HEK293 (cell line): ENCODE results near the gene PLPP6.

Experiments used
- CTCF ChIA-PET: fragments of 350-600 bp; formaldehyde crosslinking; extraction: SDS; loops from one replicate; lab custom pipeline; 2021; ENCODE audit warnings: antibody characterized with exemption; lab: Yijun Ruan, JAX
- POLR2A ChIA-PET: fragments of 300-600 bp; formaldehyde crosslinking; extraction: SDS; loops from one replicate; lab custom pipeline; 2020; ENCODE audit warnings: antibody characterized with exemption, inconsistent platforms; lab: Yijun Ruan, JAX
- H3K27ac ChIP-seq: fragments of 200-500 bp; sonication (Bioruptor generic); 2 replicates; pipeline ENCODE4 v1.5.1; 2014; ENCODE audit warnings: low read depth, low read length, control low read depth, inconsistent platforms; ENCODE audit errors: extremely low read depth
- H3K36me3 ChIP-seq, 2 experiments: fragments of 200-500 bp in 1 of 2; sonication (Bioruptor generic) in 1 of 2; 1 replicate in 1 of 2; 2 replicates in 1 of 2; pipeline ENCODE4 v1.5.1; 2014 to 2017; ENCODE audit warnings: inconsistent platforms in 2 of 2, low read length in 2 of 2; ENCODE audit not compliant: control insufficient read depth in 2 of 2, insufficient read depth in 1 of 2
- H3K4me1 ChIP-seq: fragments of 200-500 bp; sonication (Bioruptor generic); 2 replicates; pipeline ENCODE4 v1.5.1; 2014; ENCODE audit warnings: mild to moderate bottlenecking, low read length, inconsistent platforms; ENCODE audit not compliant: control insufficient read depth, insufficient read depth
- H3K4me3 ChIP-seq: 2 replicates; pipeline ENCODE4 v1.5.1; 2011; ENCODE audit warnings: low read depth, mild to moderate bottlenecking, control low read depth, low read length, moderate library complexity
- H3K9me3 ChIP-seq: fragments of 200-500 bp; sonication (Bioruptor generic); 2 replicates; pipeline ENCODE4 v1.5.1; 2014; ENCODE audit warnings: low read depth, low read length, inconsistent platforms; ENCODE audit not compliant: control insufficient read depth, insufficient read depth
- GFI1B ChIP-seq: fragments of 450-650 bp; formaldehyde crosslinking; IDR thresholded peaks from 2 replicates; pipeline ENCODE4 v1.5.1; 2016; ENCODE audit warnings: missing biosample characterization, missing genetic modification characterization
- HIC1 ChIP-seq: fragments of 450-650 bp; formaldehyde crosslinking; IDR thresholded peaks from 2 replicates; pipeline ENCODE4 v1.5.1; 2016; ENCODE audit warnings: missing biosample characterization, missing genetic modification characterization
- KLF1 ChIP-seq: fragments of 450-650 bp; formaldehyde crosslinking; IDR thresholded peaks from 2 replicates; pipeline ENCODE4 v1.5.1; 2016; ENCODE audit warnings: missing biosample characterization, missing genetic modification characterization
- KLF10 ChIP-seq: fragments of 450-650 bp; IDR thresholded peaks from 2 replicates; pipeline ENCODE4 v1.5.1; 2018; ENCODE audit warnings: missing biosample characterization, mild to moderate bottlenecking, missing genetic modification characterization
- MZF1 ChIP-seq: fragments of 450-650 bp; formaldehyde crosslinking; IDR thresholded peaks from 2 replicates; pipeline ENCODE4 v1.5.1; 2017; ENCODE audit warnings: missing biosample characterization, missing genetic modification characterization, borderline replicate concordance
- RBAK ChIP-seq: fragments of 450-650 bp; formaldehyde crosslinking; IDR thresholded peaks from 2 replicates; pipeline ENCODE4 v1.5.1; 2016; ENCODE audit warnings: missing biosample characterization, missing genetic modification characterization
- SCRT1 ChIP-seq: fragments of 450-650 bp; formaldehyde crosslinking; IDR thresholded peaks from 2 replicates; pipeline ENCODE4 v1.5.1; 2016; ENCODE audit warnings: missing biosample characterization, missing genetic modification characterization, borderline replicate concordance
- SP3 ChIP-seq: fragments of 450-650 bp; formaldehyde crosslinking; IDR thresholded peaks from 2 replicates; pipeline ENCODE4 v1.5.1; 2016; ENCODE audit warnings: missing biosample characterization, missing genetic modification characterization
- ZBTB17 ChIP-seq: fragments of 450-650 bp; formaldehyde crosslinking; IDR thresholded peaks from 2 replicates; pipeline ENCODE4 v1.5.1; 2016; ENCODE audit warnings: missing biosample characterization, missing genetic modification characterization
- ZFP3 ChIP-seq: fragments of 450-650 bp; formaldehyde crosslinking; IDR thresholded peaks from 2 replicates; pipeline ENCODE4 v1.5.1; 2016; ENCODE audit warnings: low read depth, missing biosample characterization, missing genetic modification characterization
- ZNF146 ChIP-seq: fragments of 450-650 bp; formaldehyde crosslinking; IDR thresholded peaks from 2 replicates; pipeline ENCODE4 v1.5.1; 2016; ENCODE audit warnings: missing biosample characterization, missing genetic modification characterization
- ZNF2 ChIP-seq: fragments of 450-650 bp; formaldehyde crosslinking; IDR thresholded peaks from 2 replicates; pipeline ENCODE4 v1.5.1; 2016; ENCODE audit warnings: missing biosample characterization, missing genetic modification characterization
- ZNF202 ChIP-seq: fragments of 450-650 bp; formaldehyde crosslinking; IDR thresholded peaks from 2 replicates; pipeline ENCODE4 v1.5.1; 2016; ENCODE audit warnings: missing biosample characterization, missing genetic modification characterization, borderline replicate concordance
- ZNF426 ChIP-seq: fragments of 450-650 bp; formaldehyde crosslinking; IDR thresholded peaks from 2 replicates; pipeline ENCODE4 v1.5.1; 2017; ENCODE audit warnings: missing biosample characterization, missing genetic modification characterization, mild to moderate bottlenecking, inconsistent platforms, moderate library complexity
- ZNF513 ChIP-seq: fragments of 450-650 bp; IDR thresholded peaks from 2 replicates; pipeline ENCODE4 v1.5.1; 2018; ENCODE audit warnings: missing biosample characterization, missing genetic modification characterization
- ZNF521 ChIP-seq: fragments of 450-650 bp; formaldehyde crosslinking; IDR thresholded peaks from 2 replicates; pipeline ENCODE4 v1.5.1; 2017; ENCODE audit warnings: missing biosample characterization, mild to moderate bottlenecking, missing genetic modification characterization
- ZNF560 ChIP-seq: fragments of 450-650 bp; formaldehyde crosslinking; IDR thresholded peaks from 2 replicates; pipeline ENCODE4 v1.5.1; 2017; ENCODE audit warnings: missing biosample characterization, missing genetic modification characterization, borderline replicate concordance
- ZNF600 ChIP-seq: fragments of 450-650 bp; formaldehyde crosslinking; IDR thresholded peaks from 2 replicates; pipeline ENCODE4 v1.5.1; 2016; ENCODE audit warnings: missing biosample characterization, missing genetic modification characterization
- ZNF610 ChIP-seq: fragments of 450-650 bp; formaldehyde crosslinking; IDR thresholded peaks from 2 replicates; pipeline ENCODE4 v1.5.1; 2016; ENCODE audit warnings: missing biosample characterization, missing genetic modification characterization, borderline replicate concordance
- ZNF670 ChIP-seq: fragments of 450-650 bp; formaldehyde crosslinking; IDR thresholded peaks from 2 replicates; pipeline ENCODE4 v1.5.1; 2016; ENCODE audit warnings: missing biosample characterization, missing genetic modification characterization, low read depth
- ZNF701 ChIP-seq: fragments of 450-650 bp; formaldehyde crosslinking; IDR thresholded peaks from 2 replicates; pipeline ENCODE4 v1.5.1; 2016; ENCODE audit warnings: missing biosample characterization, missing genetic modification characterization
- ZNF76 ChIP-seq: fragments of 450-650 bp; formaldehyde crosslinking; IDR thresholded peaks from 2 replicates; pipeline ENCODE4; 2016; ENCODE audit warnings: low read depth, missing biosample characterization, missing genetic modification characterization, borderline replicate concordance
- ZNF785 ChIP-seq: fragments of 450-650 bp; formaldehyde crosslinking; IDR thresholded peaks from 2 replicates; pipeline ENCODE4 v1.5.1; 2016; ENCODE audit warnings: missing biosample characterization, missing genetic modification characterization
- ZNF837 ChIP-seq: fragments of 450-650 bp; formaldehyde crosslinking; IDR thresholded peaks from 2 replicates; pipeline ENCODE4 v1.5.1; 2016; ENCODE audit warnings: missing biosample characterization, missing genetic modification characterization
- ZSCAN23 ChIP-seq: fragments of 450-650 bp; formaldehyde crosslinking; IDR thresholded peaks from 2 replicates; pipeline ENCODE4 v1.5.1; 2016; ENCODE audit warnings: missing biosample characterization, missing genetic modification characterization
- TF ChIP-seq, protein P1 (sequence below): IDR thresholded peaks from 2 replicates; pipeline ENCODE4 v1.6.1; 2011; ENCODE audit warnings: mild to moderate bottlenecking, low read depth, low read length, borderline replicate concordance
- TF ChIP-seq, protein P2 (sequence below): fragments of 450-650 bp; formaldehyde crosslinking; IDR thresholded peaks from 2 replicates; pipeline ENCODE4 v1.5.1; 2017; ENCODE audit warnings: missing biosample characterization, missing genetic modification characterization
- TF ChIP-seq, protein P3 (sequence below): fragments of 450-650 bp; formaldehyde crosslinking; IDR thresholded peaks from 2 replicates; pipeline ENCODE4 v1.5.1; 2017; ENCODE audit warnings: missing biosample characterization, mild to moderate bottlenecking, missing genetic modification characterization, moderate library complexity
- TF ChIP-seq, protein P4 (sequence below): fragments of 450-650 bp; formaldehyde crosslinking; IDR thresholded peaks from 2 replicates; pipeline ENCODE4 v1.5.1; 2016; ENCODE audit warnings: missing biosample characterization, missing genetic modification characterization

The PLPP6 gene

GRCh38 chr9:4642351-4642750 is 19.7 kb upstream of the PLPP6 start:
- CTCF ChIA-PET, result no interaction called here
- TF ChIP-seq RBAK (tag by site-specific recombination), result no peak
- TF ChIP-seq ZNF146 (tag by site-specific recombination), result no peak
- TF ChIP-seq ZNF560, result no peak
- TF ChIP-seq, protein P1, sequence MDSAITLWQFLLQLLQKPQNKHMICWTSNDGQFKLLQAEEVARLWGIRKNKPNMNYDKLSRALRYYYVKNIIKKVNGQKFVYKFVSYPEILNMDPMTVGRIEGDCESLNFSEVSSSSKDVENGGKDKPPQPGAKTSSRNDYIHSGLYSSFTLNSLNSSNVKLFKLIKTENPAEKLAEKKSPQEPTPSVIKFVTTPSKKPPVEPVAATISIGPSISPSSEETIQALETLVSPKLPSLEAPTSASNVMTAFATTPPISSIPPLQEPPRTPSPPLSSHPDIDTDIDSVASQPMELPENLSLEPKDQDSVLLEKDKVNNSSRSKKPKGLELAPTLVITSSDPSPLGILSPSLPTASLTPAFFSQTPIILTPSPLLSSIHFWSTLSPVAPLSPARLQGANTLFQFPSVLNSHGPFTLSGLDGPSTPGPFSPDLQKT, result no peak
- no peak for TF ChIP-seq KLF10 (tag by site-specific recombination)
- TF ChIP-seq ZFP3 (tag by site-specific recombination), result no peak
- TF ChIP-seq, protein P2, sequence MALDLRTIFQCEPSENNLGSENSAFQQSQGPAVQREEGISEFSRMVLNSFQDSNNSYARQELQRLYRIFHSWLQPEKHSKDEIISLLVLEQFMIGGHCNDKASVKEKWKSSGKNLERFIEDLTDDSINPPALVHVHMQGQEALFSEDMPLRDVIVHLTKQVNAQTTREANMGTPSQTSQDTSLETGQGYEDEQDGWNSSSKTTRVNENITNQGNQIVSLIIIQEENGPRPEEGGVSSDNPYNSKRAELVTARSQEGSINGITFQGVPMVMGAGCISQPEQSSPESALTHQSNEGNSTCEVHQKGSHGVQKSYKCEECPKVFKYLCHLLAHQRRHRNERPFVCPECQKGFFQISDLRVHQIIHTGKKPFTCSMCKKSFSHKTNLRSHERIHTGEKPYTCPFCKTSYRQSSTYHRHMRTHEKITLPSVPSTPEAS, result no peak
- no peak for TF ChIP-seq ZNF2 (tag by site-specific recombination)
- TF ChIP-seq ZNF670 (tag by site-specific recombination), result no peak
- no peak for TF ChIP-seq ZNF202 (tag by site-specific recombination)
- no peak for TF ChIP-seq SP3 (tag by site-specific recombination)
- TF ChIP-seq ZNF701 (tag by site-specific recombination), result no peak
- no peak for TF ChIP-seq HIC1 (tag by site-specific recombination)
- TF ChIP-seq MZF1, result no peak
- TF ChIP-seq, protein P3, sequence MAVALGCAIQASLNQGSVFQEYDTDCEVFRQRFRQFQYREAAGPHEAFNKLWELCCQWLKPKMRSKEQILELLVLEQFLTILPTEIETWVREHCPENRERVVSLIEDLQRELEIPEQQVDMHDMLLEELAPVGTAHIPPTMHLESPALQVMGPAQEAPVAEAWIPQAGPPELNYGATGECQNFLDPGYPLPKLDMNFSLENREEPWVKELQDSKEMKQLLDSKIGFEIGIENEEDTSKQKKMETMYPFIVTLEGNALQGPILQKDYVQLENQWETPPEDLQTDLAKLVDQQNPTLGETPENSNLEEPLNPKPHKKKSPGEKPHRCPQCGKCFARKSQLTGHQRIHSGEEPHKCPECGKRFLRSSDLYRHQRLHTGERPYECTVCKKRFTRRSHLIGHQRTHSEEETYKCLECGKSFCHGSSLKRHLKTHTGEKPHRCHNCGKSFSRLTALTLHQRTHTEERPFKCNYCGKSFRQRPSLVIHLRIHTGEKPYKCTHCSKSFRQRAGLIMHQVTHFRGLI, result no peak
- TF ChIP-seq ZNF426 (tag by site-specific recombination), result no peak
- TF ChIP-seq ZNF600 (tag by site-specific recombination), result no peak
- TF ChIP-seq ZSCAN23 (tag by site-specific recombination), result no peak
- POLR2A ChIA-PET, result no interaction called here
- no peaks in the 10 kb centered on the region; the same call in 1 of the 2 replicates for H3K4me1 ChIP-seq
- H3K27ac ChIP-seq, result no peak overlapping the region
- no peak overlapping the region for H3K4me3 ChIP-seq
- no peaks in the 10 kb centered on the region for H3K36me3 ChIP-seq
- no peaks in the 10 kb centered on the region for H3K9me3 ChIP-seq

DNA sequence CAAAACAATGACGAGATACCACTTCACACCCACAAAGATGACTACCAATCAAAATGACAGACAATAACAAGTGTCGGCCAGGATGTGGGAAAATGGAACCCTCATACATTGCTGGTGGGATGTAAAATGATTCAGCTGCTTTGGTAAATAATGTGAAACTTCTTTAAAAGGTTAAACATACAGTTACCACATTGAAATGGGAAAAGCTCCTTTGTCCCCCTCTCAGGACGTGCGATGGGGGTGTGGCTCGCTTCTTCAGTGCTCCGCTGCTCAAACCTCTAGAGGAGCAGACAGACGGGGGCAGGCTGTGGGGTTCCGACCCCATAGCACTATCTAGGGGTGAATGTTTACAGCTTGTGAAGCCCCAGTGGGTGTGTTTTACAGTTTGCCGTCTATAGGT is 8.0 kb upstream of the PLPP6 start:
- Histone ChIP-seq H3K27ac (no peak overlapping the region), H3K4me3 (no peak overlapping the region), H3K9me3 (no peaks in the 10 kb centered on the region), H3K4me1 (peaks cover 5% of the 10 kb centered on the region; the same call in 1 of the 2 replicates), H3K36me3 (no peaks in the 10 kb centered on the region; a peak in 1 of 3 replicates)
- POLR2A ChIA-PET, result no interaction called here
- CTCF ChIA-PET, result interaction anchor here (0.8 to 1.1 kb wide), 3 partner anchors 40 to 274 kb away, joined by 3 to 4 read pairs (median 4); no protein-coding TSS in a partner anchor
- TF ChIP-seq ZNF76 (no peak), ZNF513 (tag by site-specific recombination) (no peak), GFI1B (tag by site-specific recombination) (no peak), ZNF610 (tag by site-specific recombination) (no peak), ZNF521 (tag by site-specific recombination) (no peak), SCRT1 (tag by site-specific recombination) (no peak), ZBTB17 (tag by site-specific recombination) (no peak), ZNF785 (no peak), KLF1 (tag by site-specific recombination) (no peak), ZNF837 (tag by site-specific recombination) (no peak)
- TF ChIP-seq, protein P4, sequence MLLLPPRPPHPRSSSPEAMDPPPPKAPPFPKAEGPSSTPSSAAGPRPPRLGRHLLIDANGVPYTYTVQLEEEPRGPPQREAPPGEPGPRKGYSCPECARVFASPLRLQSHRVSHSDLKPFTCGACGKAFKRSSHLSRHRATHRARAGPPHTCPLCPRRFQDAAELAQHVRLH (tag by site-specific recombination), result no peak
